HepG2 (cell line): ENCODE results near the gene TCOF1.

Source experiments
- EZH2 ChIP-seq: conservative IDR thresholded peaks from 2 replicates; pipeline ENCODE4 v1.6.1; 2012; ENCODE audit warnings: mild to moderate bottlenecking, low read depth, low read length, moderate library complexity
- KDM6A ChIP-seq: IDR thresholded peaks from 2 replicates; pipeline ENCODE4 v1.6.1; 2016; ENCODE audit warnings: low read depth
- PHF21A ChIP-seq: sonication (generic); formaldehyde crosslinking; IDR thresholded peaks from 2 replicates; pipeline ENCODE4 v1.5.0; 2020; ENCODE audit warnings: mild to moderate bottlenecking, missing genetic modification reagents
- RFX5 ChIP-seq: IDR thresholded peaks from 2 replicates; pipeline ENCODE4 v1.6.1; 2011; ENCODE audit warnings: low read depth, low read length, improper control_type of control experiment
- TF ChIP-seq, protein P1 (sequence below): sonication (generic); formaldehyde crosslinking; IDR thresholded peaks from 2 replicates; pipeline ENCODE4 v1.5.1; 2020; ENCODE audit warnings: mild to moderate bottlenecking, missing genetic modification reagents, borderline replicate concordance
- TF ChIP-seq, protein P2 (sequence below): sonication (generic); formaldehyde crosslinking; IDR thresholded peaks from 2 replicates; pipeline ENCODE4 v1.5.0; 2020; ENCODE audit warnings: mild to moderate bottlenecking, missing genetic modification reagents, moderate library complexity

DNA sequence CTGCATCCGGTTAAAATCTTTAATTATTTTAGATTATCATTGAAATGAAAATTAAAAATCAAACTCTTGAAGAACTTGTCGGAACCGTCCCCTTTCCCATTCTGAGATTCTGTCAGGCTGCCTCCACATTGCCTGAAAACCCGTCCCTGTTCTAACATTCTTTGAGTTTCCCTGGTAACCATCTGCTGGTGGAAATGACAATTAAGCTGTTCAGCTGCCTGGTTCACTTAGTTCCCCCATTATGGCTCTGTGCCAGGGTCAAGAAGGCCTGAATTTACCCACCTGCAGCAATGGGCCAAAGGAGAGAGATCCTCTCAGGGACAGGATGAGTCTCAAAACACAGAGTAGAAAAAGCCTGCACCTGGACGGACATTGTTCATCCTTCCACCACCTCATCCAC, 11.8 kb upstream of the TCOF1 start:
- TF ChIP-seq EZH2 (no peak), RFX5 (no peak), PHF21A (CRISPR knock-in tag) (no peak), KDM6A (no peak)
- TF ChIP-seq, protein P1, sequence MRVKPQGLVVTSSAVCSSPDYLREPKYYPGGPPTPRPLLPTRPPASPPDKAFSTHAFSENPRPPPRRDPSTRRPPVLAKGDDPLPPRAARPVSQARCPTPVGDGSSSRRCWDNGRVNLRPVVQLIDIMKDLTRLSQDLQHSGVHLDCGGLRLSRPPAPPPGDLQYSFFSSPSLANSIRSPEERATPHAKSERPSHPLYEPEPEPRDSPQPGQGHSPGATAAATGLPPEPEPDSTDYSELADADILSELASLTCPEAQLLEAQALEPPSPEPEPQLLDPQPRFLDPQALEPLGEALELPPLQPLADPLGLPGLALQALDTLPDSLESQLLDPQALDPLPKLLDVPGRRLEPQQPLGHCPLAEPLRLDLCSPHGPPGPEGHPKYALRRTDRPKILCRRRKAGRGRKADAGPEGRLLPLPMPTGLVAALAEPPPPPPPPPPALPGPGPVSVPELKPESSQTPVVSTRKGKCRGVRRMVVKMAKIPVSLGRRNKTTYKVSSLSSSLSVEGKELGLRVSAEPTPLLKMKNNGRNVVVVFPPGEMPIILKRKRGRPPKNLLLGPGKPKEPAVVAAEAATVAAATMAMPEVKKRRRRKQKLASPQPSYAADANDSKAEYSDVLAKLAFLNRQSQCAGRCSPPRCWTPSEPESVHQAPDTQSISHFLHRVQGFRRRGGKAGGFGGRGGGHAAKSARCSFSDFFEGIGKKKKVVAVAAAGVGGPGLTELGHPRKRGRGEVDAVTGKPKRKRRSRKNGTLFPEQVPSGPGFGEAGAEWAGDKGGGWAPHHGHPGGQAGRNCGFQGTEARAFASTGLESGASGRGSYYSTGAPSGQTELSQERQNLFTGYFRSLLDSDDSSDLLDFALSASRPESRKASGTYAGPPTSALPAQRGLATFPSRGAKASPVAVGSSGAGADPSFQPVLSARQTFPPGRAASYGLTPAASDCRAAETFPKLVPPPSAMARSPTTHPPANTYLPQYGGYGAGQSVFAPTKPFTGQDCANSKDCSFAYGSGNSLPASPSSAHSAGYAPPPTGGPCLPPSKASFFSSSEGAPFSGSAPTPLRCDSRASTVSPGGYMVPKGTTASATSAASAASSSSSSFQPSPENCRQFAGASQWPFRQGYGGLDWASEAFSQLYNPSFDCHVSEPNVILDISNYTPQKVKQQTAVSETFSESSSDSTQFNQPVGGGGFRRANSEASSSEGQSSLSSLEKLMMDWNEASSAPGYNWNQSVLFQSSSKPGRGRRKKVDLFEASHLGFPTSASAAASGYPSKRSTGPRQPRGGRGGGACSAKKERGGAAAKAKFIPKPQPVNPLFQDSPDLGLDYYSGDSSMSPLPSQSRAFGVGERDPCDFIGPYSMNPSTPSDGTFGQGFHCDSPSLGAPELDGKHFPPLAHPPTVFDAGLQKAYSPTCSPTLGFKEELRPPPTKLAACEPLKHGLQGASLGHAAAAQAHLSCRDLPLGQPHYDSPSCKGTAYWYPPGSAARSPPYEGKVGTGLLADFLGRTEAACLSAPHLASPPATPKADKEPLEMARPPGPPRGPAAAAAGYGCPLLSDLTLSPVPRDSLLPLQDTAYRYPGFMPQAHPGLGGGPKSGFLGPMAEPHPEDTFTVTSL (CRISPR knock-in tag): no peak
- TF ChIP-seq, protein P2, sequence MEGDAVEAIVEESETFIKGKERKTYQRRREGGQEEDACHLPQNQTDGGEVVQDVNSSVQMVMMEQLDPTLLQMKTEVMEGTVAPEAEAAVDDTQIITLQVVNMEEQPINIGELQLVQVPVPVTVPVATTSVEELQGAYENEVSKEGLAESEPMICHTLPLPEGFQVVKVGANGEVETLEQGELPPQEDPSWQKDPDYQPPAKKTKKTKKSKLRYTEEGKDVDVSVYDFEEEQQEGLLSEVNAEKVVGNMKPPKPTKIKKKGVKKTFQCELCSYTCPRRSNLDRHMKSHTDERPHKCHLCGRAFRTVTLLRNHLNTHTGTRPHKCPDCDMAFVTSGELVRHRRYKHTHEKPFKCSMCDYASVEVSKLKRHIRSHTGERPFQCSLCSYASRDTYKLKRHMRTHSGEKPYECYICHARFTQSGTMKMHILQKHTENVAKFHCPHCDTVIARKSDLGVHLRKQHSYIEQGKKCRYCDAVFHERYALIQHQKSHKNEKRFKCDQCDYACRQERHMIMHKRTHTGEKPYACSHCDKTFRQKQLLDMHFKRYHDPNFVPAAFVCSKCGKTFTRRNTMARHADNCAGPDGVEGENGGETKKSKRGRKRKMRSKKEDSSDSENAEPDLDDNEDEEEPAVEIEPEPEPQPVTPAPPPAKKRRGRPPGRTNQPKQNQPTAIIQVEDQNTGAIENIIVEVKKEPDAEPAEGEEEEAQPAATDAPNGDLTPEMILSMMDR (CRISPR knock-in tag): no peak
